Effector memory CD8-positive, alpha-beta T cell (primary cell): ENCODE results near the gene SLC45A2.
"Not testable (repeated sequence)": the region's sequence is repeated elsewhere in the genome, so short reads cannot be mapped to it uniquely, and the experiment has no call there.

Experiments
- ATAC-seq: fragments of 150-1000 bp; cut with Tn5 transposase; replicated peaks from 2 replicates; pipeline ENCODE4 v1.10.0; 2021; ENCODE audit warnings: mild to moderate bottlenecking, moderate library complexity
- DNase-seq, 3 experiments: peaks; one replicate each; pipeline ENCODE4 v3.0.0; 2021
- H3K27ac Mint-ChIP-seq, 2 donors: one replicate each; pipeline ENCODE4 v1.8.0; 2022; ENCODE audit warnings: mild to moderate bottlenecking in 2 of 2, mixed read lengths in 2 of 2, moderate library complexity in 2 of 2
- H3K27me3 Mint-ChIP-seq, 2 donors: one replicate each; pipeline ENCODE4 v1.8.0; 2022; ENCODE audit warnings: mixed read lengths in 2 of 2
- H3K36me3 Mint-ChIP-seq: one replicate; pipeline ENCODE4 v1.8.0; 2022; ENCODE audit warnings: mild to moderate bottlenecking, moderate library complexity, mixed read lengths; ENCODE audit not compliant: insufficient read depth
- H3K4me1 Mint-ChIP-seq, 2 donors: one replicate each; pipeline ENCODE4 v1.8.0; 2022; ENCODE audit warnings: low read depth in 2 of 2, mixed read lengths in 2 of 2
- H3K4me3 Mint-ChIP-seq, 2 donors: one replicate each; pipeline ENCODE4 v1.8.0; 2022; ENCODE audit warnings: mild to moderate bottlenecking in 2 of 2, mixed read lengths in 2 of 2, moderate library complexity in 2 of 2
- H3K9me3 Mint-ChIP-seq, 2 donors: one replicate each; pipeline ENCODE4 v1.8.0; 2022; ENCODE audit warnings: mixed read lengths in 2 of 2
- total RNA-seq, 9 experiments: gene quantifications; one replicate each; lab custom pipeline; 2026; lab: John Stamatoyannopoulos, UW

Gene SLC45A2
- total RNA-seq = 0 to 0.10 (median 0) reads per million in 9 experiments

- no peaks in the 10 kb centered on the region for H3K9me3 Mint-ChIP-seq
- no peaks in the 10 kb centered on the region for H3K27me3 Mint-ChIP-seq
- no peaks in the 10 kb centered on the region for H3K4me1 Mint-ChIP-seq
- peaks cover 9% of the 10 kb centered on the region for H3K36me3 Mint-ChIP-seq
- H3K4me3 Mint-ChIP-seq = no peak within 1 kb of the TSS
- ATAC-seq = no peak
- no peak within 1 kb of the TSS for H3K27ac Mint-ChIP-seq
- DNase-seq = no peak
Measured at GRCh38 chr5:33984671-33985124, at the start of gene SLC45A2. SLC45A2 (minus strand) TSS chr5:33984693; CDS start chr5:33984583, 110 bp downstream.

GRCh38 chr5:34031966-34032365 is 47.5 kb upstream of the SLC45A2 start:
- H3K4me3 Mint-ChIP-seq = no peak overlapping the region
- H3K36me3 Mint-ChIP-seq = peaks cover 11% of the 10 kb centered on the region
- H3K27me3 Mint-ChIP-seq = no peaks in the 10 kb centered on the region
- H3K27ac Mint-ChIP-seq = no peak overlapping the region
- DNase-seq = no peak
- no peaks in the 10 kb centered on the region for H3K9me3 Mint-ChIP-seq
- H3K4me1 Mint-ChIP-seq = no peaks in the 10 kb centered on the region
- ATAC-seq = no peak

- Mint-ChIP-seq H3K27me3 (no peaks in the 10 kb centered on the region), H3K9me3 (no peaks in the 10 kb centered on the region), H3K36me3 (peaks cover 14% of the 10 kb centered on the region), H3K4me1 (no peaks in the 10 kb centered on the region), H3K4me3 (no peak overlapping the region), H3K27ac (no peak overlapping the region)
- DNase-seq (no peak), ATAC-seq (no peak)
Measured at GRCh38 chr5:34031117-34031516, 46.6 kb upstream of the SLC45A2 start.

- not testable (repeated sequence) for H3K27ac Mint-ChIP-seq, ATAC-seq, H3K27me3 Mint-ChIP-seq, H3K4me1 Mint-ChIP-seq, H3K4me3 Mint-ChIP-seq, H3K9me3 Mint-ChIP-seq, DNase-seq
- peaks cover 19% of the 10 kb centered on the region for H3K36me3 Mint-ChIP-seq
Measured at GRCh38 chr5:34030585-34030984, 46.1 kb upstream of the SLC45A2 start.

GRCh38 chr5:34030048-34030447 is 45.6 kb upstream of the SLC45A2 start:
- Mint-ChIP-seq H3K36me3 (peaks cover 21% of the 10 kb centered on the region), H3K4me3 (no peak overlapping the region)
- no peak for ATAC-seq

GRCh38 chr5:34028349-34028748 is 43.9 kb upstream of the SLC45A2 start:
- Mint-ChIP-seq H3K27ac (no peak overlapping the region), H3K4me1 (peaks cover 0 to under 1% of the 10 kb centered on the region in 2 donors), H3K4me3 (no peak overlapping the region), H3K36me3 (peaks cover 13% of the 10 kb centered on the region), H3K9me3 (no peaks in the 10 kb centered on the region), H3K27me3 (no peaks in the 10 kb centered on the region)
- DNase-seq (no peak), ATAC-seq (no peak)

More at GRCh38 chr5:34030048-34030447, 45.6 kb upstream of the SLC45A2 start:
- no peak for DNase-seq
- no peaks in the 10 kb centered on the region for H3K4me1 Mint-ChIP-seq
- H3K9me3 Mint-ChIP-seq = no peaks in the 10 kb centered on the region
- H3K27ac Mint-ChIP-seq = no peak overlapping the region
- no peaks in the 10 kb centered on the region for H3K27me3 Mint-ChIP-seq

GRCh38 chr5:34026089-34026761 is 41.7 kb upstream of the SLC45A2 start:
- DNase-seq (no peak), ATAC-seq (no peak)
- H3K4me1 Mint-ChIP-seq = peaks cover 9 to 14% of the 10 kb centered on the region in 2 donors
- H3K36me3 Mint-ChIP-seq = peaks cover 13% of the 10 kb centered on the region
- H3K9me3 Mint-ChIP-seq = no peaks in the 10 kb centered on the region
- H3K27me3 Mint-ChIP-seq = no peaks in the 10 kb centered on the region
- no peak overlapping the region for H3K4me3 Mint-ChIP-seq
- H3K27ac Mint-ChIP-seq = no peak overlapping the region

GRCh38 chr5:34022121-34022705 is 37.7 kb upstream of the SLC45A2 start:
- DNase-seq = no peak
- Mint-ChIP-seq H3K27ac (peak overlapping the region; percentile 23 to 90), H3K36me3 (peaks cover 10% of the 10 kb centered on the region), H3K9me3 (no peaks in the 10 kb centered on the region), H3K4me1 (peaks cover 9 to 16% of the 10 kb centered on the region in 2 donors), H3K4me3 (peak overlapping the region in 1 of 2 donors; percentile 15), H3K27me3 (no peaks in the 10 kb centered on the region)
- peak; percentile 63 for ATAC-seq

GRCh38 chr5:34021334-34021733 is 36.8 kb upstream of the SLC45A2 start:
- ATAC-seq = no peak
- DNase-seq = no peak
- Mint-ChIP-seq H3K9me3 (no peaks in the 10 kb centered on the region), H3K36me3 (peaks cover 9% of the 10 kb centered on the region), H3K4me1 (peaks cover 9 to 16% of the 10 kb centered on the region in 2 donors), H3K27me3 (no peaks in the 10 kb centered on the region), H3K27ac (no peak overlapping the region), H3K4me3 (no peak overlapping the region)

- no peaks in the 10 kb centered on the region for H3K27me3 Mint-ChIP-seq
- no peak for ATAC-seq
- H3K9me3 Mint-ChIP-seq = no peaks in the 10 kb centered on the region
Measured at GRCh38 chr5:34020726-34021125, 36.2 kb upstream of the SLC45A2 start.

GRCh38 chr5:34017254-34017653 is 32.8 kb upstream of the SLC45A2 start:
- no peak overlapping the region for H3K4me3 Mint-ChIP-seq
- ATAC-seq (no peak), DNase-seq (no peak)
- H3K36me3 Mint-ChIP-seq = peaks cover 3% of the 10 kb centered on the region
- H3K4me1 Mint-ChIP-seq = peaks cover 4 to 12% of the 10 kb centered on the region in 2 donors
- H3K27ac Mint-ChIP-seq = no peak overlapping the region
- no peaks in the 10 kb centered on the region for H3K9me3 Mint-ChIP-seq
- H3K27me3 Mint-ChIP-seq = no peaks in the 10 kb centered on the region

More at GRCh38 chr5:34020726-34021125, 36.2 kb upstream of the SLC45A2 start:
- Mint-ChIP-seq H3K4me1 (peaks cover 9 to 16% of the 10 kb centered on the region in 2 donors), H3K4me3 (no peak overlapping the region), H3K27ac (no peak overlapping the region), H3K36me3 (peaks cover 3% of the 10 kb centered on the region)
- no peak for DNase-seq

GRCh38 chr5:34016750-34017149 is 32.3 kb upstream of the SLC45A2 start:
- peaks cover 3% of the 10 kb centered on the region for H3K36me3 Mint-ChIP-seq
- no peak overlapping the region for H3K27ac Mint-ChIP-seq
- H3K9me3 Mint-ChIP-seq = no peaks in the 10 kb centered on the region
- no peaks in the 10 kb centered on the region for H3K27me3 Mint-ChIP-seq
- peaks cover 0 to 7% of the 10 kb centered on the region in 2 donors for H3K4me1 Mint-ChIP-seq
- ATAC-seq (no peak), DNase-seq (no peak)
- H3K4me3 Mint-ChIP-seq = no peak overlapping the region

- H3K4me1 Mint-ChIP-seq = peaks cover 0 to 2% of the 10 kb centered on the region in 2 donors
- no peak overlapping the region for H3K27ac Mint-ChIP-seq
- no peak overlapping the region for H3K4me3 Mint-ChIP-seq
- ATAC-seq = no peak
- H3K27me3 Mint-ChIP-seq = no peaks in the 10 kb centered on the region
- DNase-seq = no peak
- H3K36me3 Mint-ChIP-seq = peaks cover 3% of the 10 kb centered on the region
- no peaks in the 10 kb centered on the region for H3K9me3 Mint-ChIP-seq
Measured at GRCh38 chr5:34016222-34016621, 31.7 kb upstream of the SLC45A2 start.
